HG03442 (cell line): ENCODE measurements around the gene ZNF354B.
"Not testable (repeated sequence)": the region's sequence is repeated elsewhere in the genome, so short reads cannot be mapped to it uniquely, and the experiment has no call there.

Experiments
- ATAC-seq: cut with Tn5 transposase; IDR thresholded peaks from one replicate; pipeline ENCODE4 v1.9.1; 2021; ENCODE audit warnings: mild to moderate bottlenecking, moderate library complexity; ENCODE audit not compliant: unreplicated experiment

Gene ZNF354B

DNA sequence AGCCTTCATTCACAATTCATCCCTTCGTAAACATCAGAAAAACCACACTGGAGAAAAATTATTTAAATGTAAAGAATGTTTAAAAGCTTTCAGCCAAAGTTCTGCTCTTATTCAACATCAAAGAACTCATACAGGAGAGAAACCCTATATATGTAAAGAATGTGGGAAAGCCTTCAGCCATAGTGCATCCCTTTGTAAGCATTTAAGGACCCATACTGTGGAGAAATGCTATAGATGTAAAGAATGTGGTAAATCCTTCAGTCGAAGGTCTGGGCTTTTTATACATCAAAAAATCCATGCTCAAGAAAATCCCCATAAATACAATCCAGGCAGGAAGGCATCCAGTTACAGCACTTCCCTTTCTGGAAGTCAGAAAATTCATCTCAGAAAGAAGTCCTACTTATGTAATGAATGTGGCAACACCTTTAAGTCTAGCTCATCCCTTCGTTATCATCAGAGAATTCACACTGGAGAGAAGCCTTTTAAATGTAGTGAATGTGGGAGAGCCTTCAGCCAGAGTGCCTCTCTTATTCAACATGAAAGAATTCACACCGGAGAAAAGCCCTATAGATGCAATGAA is 23.5 kb downstream of the ZNF354B start:
- not testable (repeated sequence) for ATAC-seq

DNA sequence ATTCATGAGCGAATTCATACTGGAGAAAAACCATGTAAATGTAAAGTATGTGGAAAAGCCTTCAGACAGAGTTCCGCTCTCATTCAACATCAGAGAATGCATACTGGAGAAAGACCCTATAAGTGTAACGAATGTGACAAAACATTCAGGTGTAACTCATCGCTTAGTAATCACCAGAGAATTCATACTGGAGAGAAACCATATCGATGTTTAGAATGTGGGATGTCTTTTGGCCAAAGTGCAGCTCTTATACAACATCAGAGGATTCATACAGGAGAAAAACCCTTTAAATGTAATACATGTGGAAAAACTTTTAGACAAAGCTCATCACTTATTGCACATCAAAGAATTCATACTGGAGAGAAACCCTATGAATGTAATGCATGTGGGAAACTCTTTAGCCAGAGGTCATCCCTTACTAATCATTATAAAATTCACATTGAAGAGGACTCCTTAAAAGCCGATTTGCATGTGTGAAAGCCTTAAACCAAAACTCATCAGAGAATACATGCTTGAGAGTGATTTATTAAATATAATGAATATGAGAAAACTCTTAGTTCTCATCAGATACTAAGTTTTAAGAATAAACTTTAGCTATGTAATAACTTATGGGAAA is 24.2 kb downstream of the ZNF354B start:
- no peak for ATAC-seq

DNA sequence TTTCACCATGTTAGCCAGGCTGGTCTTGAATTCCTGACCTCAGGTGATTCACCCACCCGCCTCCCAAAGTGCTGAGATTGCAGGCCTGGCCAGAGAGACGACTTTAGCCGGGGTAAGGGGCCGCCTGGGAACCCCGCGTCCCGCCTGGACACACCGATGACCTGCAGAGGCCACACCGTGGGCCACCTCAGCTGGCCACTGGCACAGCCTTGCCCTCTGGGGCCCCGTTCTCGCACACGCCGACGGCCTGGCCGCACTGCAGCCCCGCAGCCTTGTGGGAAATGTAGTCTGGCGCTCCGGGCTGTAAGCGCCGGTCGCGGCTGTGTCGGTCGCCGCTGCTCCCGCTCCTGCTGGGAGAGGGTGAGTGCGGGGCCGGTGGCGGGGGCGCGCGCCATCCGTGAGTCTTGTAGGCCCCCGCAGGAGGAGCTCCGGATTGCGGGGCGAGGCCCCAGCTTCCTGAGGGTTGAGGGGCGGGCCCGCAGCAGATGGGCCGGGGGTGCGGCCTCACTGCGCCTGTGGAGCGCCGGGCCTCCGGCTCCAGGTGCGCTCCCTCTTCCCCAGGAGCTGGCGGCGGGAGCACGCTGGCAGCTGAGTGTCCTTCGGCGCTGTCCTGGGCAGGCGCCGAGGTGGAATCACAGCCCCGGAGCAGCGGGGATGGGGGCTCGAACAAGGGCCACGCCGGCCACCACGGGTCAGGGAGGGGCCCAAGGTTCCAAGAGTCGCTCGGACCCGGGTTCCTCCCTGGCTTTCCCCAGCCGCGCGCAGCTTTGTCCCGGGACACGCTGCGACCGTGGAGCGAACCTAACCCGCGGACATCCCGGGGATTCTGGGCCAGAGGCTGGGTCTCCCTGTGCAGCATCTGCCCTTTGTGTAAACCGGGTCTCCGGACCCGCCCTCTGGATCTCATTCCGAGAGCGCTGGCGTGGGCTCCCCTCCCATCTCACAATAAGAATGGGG is 36.1 kb downstream of the ZNF354B start, which contains the start of gene ZFP2:
ZFP2 (plus strand) TSS at position 299 of the 957 bp plus-strand sequence. CDS start 35,401 bp downstream, outside the sequence.
- ATAC-seq = no peak

DNA sequence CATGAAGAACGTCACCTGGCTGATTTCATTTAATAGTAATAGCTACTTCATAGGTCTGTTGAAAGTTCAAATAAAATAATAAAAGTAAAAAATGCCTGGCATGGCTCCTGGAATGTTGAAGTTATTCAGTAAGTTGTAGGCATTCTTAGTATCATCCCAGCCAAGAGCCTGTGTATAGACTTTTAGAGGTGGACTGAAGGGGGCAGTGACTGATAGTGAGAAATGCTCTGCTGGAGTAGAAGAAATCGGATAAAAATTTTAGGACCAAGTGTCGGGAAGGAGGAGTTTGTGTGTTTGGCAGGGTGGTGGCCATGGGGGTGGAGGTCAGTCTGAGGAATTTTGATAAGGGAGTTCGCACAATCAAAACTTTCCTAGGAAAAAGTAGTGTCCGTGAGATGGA is 39.5 kb downstream of the ZNF354B start:
- ATAC-seq = no peak

- no peak for ATAC-seq
Measured at GRCh38 chr5:178902849-178903248, 43.1 kb downstream of the ZNF354B start.

DNA sequence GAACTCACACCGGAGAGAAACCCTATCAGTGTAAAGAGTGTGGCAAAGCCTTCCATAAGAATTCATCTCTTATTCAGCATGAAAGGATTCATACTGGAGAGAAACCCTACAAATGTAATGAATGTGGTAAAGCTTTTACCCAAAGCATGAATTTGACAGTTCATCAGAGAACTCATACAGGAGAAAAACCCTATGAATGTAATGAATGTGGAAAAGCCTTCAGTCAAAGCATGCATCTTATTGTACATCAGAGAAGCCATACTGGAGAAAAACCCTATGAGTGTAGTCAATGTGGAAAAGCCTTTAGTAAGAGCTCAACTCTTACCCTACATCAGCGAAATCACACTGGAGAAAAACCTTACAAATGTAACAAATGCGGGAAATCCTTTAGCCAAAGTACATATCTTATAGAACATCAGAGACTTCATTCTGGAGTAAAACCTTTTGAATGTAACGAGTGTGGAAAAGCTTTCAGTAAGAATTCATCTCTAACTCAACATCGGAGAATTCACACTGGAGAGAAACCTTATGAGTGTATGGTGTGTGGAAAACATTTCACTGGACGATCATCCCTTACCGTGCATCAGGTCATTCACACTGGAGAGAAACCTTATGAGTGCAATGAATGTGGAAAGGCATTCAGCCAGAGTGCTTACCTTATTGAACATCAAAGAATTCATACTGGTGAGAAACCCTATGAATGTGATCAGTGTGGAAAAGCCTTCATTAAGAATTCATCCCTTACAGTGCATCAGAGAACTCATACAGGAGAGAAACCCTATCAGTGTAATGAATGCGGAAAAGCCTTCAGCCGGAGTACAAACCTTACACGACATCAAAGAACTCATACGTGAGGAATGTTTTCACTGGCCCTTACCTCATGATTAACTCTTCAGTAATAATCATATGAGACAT is 72.3 kb downstream of the ZNF354B start:
- no peak for ATAC-seq
